NOMO-1 (cell line): ENCODE data around the gene CLIP1.
A peak's percentile ranks its signal among the peaks of the same experiment; 100 is the strongest.

ENCODE experiments used
- DNase-seq, 2 experiments: peaks; one replicate each; lab custom pipeline; 2025; ENCODE audit not compliant: unreplicated experiment in 2 of 2; lab: John Stamatoyannopoulos, UW

Gene CLIP1

DNA sequence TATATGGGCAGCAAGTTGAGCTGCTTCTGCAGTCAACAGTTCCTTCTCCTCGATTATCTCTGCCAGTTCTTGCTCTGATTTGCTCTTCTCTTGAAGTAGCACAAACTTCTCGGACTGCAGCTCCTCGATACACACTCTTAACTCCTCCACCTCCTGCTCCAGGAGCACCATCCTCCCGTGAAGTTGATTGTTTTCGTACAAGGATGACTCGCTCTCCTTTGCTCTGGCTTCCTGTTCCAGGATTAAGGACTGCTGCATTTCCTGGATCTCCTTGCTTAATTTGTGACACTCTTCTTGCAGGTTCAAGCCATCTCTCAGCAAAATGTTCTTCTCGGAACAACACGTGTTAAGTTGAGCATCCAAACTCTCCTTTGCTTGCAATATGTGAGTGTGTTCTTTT lies 100.0 kb downstream of the CLIP1 start:
- no peak for DNase-seq

DNA sequence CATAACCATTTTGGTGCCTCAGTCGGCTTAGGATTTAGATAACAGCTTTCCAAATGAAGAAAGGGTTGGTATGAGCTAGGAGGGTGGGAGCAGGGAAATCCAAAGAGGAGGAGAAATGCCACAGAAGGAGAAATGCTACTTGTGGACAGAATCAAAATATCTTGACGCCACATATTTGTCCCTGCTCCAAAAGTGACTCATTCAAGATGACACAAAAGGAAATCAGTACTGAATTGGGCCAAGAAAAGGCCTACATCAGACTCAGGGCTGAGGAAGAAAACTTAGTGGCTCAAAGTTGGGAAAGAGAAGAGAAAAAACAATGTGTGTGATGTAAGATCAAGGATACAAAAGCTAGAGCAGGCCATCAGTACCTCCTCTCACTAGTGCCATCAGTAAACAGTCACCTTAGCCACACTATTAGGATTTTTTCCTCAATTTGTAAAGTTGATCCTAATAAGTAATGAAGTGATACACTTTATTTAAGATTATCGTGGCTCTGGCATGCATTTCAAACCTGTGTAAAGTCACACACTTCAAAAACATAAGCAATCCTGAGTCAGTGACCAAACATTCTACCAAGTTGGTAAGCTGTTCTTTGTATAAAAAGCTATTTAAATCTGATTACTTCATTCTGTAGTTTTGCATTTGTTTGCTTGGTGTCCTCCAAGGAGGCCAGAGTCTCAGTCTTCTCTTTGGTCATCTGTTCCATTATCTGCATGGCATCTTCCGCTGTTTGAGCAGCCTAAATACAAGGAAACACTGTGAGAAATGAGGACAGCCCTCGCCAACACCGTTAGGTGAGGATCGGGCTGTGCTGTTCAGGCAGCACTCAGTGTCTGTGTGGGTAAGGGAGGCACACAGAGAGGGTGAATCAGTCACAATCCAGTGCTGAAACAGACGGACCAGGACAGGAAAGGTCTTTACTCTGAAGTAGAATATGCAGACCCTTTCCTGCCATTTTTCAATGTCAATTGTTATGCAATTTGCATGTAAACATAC lies 103.6 kb downstream of the CLIP1 start:
- no peak for DNase-seq

DNA sequence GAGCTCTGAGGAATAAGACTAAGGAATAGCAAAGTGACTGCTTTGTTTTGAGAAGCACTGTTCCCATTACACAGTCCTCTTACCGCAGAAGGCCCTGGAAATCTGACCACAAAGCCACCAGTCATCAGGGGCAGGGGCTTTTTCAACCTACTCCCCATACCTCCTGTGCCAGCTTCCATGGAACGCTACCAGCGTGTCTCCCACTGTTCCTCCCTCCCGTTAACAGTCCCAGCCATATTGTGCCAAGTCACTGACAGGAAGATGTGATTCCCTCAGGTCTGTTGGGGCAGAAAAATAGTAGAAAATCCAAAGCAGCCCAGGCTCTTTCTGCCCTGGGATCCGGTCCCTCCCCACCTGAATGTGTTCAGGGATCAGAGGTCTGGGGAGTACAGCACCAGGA lies 109.5 kb downstream of the CLIP1 start:
- DNase-seq = no peak

DNA sequence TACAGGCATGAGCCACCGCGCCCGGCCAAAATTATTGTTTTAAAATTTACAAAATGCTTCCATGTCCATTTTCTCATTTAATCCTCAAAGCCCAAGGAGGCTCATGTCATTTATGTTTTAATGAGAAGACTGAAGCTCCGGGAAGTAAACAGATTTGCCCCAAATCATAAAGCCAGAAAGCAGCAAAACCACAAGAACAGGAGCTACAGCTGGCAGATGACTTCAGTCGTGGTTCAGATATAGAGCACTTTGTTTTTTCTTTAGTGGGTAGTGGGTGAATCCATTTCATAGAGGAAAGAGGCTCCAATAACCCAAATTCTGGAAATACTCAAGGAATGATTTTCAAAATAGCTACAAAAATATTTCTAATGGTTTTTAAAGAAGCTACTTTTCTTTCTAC lies 110.8 kb downstream of the CLIP1 start:
- no peak for DNase-seq

DNA sequence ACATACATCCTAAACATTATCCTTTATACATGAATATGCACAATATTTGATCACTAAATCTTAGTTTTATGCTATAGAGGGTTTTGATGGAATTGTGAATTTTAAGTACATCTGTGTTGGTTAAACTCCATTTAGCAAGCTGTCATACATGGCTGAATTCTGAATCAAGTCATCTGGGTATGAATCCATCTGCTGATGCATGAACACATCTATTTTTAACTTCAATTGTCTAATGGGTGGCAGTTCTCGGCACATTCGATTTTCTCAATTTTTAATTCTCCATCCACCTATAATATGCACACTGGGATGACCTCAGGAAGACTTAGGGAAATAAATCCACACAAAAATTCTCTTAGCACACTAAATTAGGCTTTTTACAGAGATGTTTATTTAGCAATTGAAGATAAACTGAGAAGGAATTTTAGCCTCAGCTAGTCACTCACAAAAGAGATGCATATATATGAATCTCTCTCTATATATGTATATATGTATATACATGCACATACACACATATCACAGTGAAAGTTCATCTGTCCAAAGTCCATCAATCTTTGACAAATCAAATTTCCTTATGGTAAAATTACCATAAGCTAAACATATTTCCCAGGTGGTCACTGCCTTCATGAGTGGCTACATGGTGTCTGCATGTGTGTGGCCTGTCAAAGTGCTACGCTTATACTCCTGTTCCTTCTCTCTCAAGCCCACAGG lies 111.7 kb downstream of the CLIP1 start:
- DNase-seq = no peak

DNA sequence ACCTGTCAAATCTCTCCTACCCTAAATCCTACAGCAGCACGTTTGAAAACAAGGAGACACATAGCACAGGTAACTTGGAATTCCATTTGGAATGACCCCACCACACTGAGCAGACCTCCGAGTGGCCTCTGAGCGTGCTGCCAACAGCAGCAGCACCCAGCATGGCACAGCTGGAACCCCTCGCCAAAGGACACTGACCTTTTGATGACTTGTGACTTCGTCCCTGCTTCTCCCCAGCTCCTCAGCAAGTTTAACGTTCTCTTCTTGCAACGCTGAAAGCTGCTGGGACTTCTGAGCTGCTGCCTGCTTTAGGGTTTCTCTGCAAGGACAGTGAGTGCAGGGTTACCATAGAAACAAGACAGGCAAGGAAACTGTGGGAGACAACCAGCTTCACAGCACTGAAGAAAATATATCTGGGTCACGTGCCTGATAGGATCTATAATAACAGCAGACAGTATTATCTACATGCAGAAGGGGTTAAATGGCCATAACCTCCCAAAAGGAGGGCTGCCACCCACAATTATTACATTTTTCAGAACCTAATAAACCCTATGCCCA lies 112.8 kb downstream of the CLIP1 start:
- no peak for DNase-seq

DNA sequence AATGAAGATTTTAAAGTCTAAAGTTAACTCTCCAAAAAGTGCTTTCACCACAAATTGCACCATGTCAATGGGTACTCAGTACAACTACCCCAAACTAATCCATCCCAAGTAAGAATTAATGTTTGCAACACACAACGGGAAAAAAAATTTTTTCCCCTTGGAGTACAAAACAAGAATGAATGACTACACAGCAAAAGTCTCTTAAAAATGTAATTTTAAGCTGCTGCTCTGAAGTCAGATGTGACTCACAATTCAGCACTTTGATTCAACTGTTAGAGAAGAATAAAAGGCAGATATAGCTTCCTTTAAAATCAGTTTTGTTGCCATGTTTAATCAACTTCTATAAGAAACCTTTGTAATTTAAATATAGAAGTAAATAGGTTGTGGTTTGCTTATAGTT lies 113.7 kb downstream of the CLIP1 start:
- DNase-seq = no peak

DNA sequence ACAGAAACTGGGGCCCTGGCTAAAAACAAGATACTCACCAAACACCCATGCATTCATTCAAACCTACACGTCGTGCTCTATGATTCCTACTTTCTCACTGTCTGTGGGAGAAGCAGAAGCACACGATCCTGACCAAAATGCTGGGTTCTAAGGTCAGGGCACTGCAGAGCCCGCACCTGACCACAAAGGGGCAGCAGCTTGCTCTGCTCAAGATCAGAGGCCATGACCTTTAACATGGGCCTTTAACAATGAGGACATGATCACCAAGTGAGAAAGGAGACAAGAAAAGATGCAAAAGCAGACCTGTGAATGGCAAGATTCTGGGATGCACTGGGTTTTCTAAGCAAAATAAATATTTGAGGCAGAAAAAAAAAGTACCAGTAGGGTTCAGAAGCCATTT lies 116.1 kb downstream of the CLIP1 start:
- DNase-seq = no peak

DNA sequence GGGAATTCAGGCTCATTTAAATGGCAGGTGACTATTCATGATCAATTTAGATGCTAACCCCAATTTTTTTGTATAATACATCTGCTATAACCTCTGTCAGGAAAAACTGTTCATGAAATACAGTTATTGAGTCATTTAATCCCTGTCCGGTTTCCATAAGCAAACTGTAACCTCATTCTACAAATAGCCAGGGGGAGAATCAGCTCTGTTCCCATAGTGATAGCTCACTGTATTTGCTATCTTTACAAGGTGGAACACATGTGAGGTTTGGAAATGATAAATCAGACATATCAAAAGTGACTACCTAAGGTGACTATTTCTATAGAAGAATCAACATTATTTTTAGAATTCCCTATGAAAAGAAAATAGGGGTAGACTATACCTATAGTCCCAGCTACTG lies 117.5 kb downstream of the CLIP1 start:
- no peak for DNase-seq

DNA sequence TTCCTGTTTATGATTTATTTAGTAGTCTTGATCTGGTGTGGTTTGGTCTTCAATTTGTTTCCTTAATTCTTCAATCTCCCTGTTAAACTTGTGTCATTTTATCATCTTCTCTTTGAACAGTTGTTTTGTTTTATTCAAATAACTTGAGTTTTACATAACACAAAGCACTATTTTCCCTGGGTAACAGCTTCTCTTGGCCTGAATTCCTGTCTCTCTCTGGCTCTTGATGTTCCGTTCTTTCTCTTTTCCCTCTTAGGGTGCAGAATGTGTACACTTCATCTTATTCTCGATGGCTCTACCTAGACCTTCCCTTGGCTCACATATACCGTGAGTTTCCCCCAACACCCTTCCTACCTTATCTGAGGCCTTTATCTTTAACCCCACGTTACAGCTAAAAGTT lies 119.4 kb downstream of the CLIP1 start:
- DNase-seq = no peak

DNA sequence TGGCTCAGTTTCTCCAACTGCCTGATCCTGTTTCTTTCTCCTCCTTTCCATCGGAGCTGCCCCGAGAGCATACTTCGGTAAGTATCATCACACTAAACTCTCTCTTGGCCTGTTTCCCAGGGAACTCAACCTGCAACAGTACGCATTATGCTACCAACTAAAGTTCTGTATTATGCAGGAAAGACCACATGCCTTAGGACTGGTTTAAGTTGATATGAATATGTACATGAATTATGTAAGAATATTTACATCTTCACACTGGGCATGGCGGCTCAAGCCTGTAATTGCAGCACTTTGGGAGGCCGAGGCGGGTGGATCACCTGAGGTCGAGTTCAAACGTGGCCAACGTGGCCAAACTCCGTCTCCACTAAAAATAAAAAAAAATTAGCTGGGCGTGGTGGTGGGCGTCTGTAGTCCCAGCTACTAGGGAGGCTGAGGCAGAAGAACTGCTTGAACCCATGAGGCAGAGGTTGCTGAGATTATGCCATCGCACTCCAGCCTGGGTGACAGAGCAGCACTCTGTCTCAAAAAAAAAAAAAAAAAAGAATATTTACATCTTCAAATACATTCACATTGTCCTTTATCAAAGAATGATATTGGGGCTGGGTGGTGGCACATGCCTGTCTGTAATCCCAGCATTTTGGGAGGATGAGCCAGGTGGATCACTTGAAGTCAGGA lies 124.3 kb downstream of the CLIP1 start:
- no peak for DNase-seq

DNA sequence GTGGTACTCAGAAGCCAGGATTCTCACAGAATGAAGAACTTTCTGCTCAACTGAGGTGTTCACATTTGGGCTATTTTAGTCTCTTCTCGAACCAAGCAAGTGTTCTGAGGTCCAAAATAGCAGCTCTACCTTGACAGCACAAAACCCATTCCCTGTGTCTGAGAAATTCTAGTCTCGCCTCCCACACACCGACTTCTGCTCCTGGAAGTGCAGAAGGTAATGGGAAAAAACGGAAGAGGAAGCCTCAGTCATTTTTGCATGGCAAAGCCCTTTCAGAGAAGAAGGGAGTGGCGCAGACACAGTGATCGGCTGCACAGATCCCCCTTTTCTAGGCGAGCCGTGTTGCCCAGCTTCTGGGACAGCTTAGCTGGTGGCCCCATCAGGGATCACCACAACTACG lies 125.0 kb downstream of the CLIP1 start:
- DNase-seq = no peak

DNA sequence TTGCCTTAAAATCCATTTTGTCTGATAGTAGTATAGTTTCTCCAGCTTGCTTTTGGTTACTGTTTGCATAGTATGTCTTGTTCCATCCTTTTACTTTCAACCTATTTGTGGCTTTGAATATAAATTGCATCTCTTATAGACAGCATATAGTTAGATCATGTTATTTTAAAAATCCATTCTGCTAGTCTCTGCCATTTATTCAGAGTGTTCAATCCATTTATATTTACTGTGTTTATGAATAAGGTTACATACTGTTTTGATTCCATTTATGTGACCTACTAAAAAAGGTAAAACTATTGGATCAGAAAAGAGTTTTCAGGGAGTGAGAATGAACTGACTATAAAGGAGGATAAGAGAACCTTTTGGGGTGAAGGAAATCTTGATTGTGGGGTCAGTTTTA lies 126.6 kb downstream of the CLIP1 start:
- no peak for DNase-seq

DNA sequence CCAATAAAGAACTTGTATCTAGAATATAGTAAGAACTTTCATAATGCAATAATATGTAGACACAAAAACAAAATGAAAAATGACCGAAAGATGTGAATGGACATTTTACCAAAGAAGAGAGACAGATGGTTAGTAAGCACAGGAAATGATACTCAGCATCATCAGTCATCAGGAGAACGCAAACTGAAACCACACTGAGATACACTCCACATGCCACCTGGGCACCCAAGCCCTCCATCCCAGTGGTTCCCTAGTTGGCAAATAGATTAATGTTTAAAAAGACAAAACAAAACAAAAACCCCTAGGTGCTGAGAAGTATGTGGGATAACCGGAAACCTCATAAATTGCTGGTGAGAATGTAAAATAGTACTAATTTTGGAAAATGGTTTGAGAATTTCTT lies 129.4 kb downstream of the CLIP1 start:
- DNase-seq = no peak

DNA sequence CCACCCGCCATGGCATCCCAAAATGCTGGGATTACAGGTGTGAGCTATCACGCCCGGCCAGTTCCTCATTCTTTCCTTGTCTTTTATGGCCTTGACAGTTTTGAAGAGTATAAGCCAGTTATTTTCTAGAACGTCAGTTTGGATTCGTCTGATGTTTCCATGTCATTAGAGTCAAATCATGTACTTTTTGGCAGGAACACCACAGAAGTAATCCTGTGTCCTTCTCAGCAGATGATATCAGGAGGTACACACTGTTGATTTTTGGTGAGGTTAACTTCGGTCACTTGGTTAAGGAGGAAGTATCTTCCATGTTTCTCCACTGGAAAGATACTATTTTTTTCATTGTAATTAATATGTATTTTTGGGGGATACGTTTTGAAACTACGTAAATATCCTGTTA lies 131.0 kb downstream of the CLIP1 start:
- no peak for DNase-seq

DNA sequence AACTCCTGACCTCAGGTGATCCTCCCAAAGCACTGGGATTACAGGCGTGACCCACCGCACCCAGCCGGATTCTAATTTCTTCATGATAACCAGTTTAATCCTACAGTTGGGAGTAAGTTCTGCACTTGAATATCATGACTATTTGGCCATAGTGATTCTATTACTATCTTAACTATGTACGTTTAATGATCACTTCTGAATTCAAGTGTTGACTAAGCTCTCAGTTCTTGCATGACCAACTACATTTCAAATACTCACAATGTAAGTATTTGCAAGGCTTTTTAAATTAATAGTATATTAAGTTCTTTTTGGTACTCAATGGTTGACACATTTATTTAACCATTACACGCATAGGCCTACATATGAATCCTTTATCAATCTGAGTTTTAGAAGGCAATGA lies 138.8 kb downstream of the CLIP1 start:
- no peak for DNase-seq

DNA sequence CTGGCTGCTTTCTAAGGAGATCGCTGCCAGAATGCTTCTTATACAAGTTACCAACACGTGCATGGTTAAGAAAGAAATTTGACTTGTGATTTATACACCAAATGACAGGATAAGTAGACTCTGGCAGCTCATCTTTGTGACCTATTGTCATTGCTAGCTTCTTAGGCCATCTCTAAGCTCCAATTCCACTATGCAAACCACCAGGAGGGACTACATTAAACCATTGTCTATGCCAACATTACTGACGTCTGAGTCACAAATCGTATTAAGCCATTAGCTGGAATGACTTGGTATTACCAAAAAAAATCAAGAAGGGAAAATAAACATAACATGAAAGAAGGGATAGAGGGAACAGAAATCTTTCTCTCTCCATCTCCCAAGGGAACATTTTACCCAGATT lies 140.4 kb downstream of the CLIP1 start:
- DNase-seq = no peak

DNA sequence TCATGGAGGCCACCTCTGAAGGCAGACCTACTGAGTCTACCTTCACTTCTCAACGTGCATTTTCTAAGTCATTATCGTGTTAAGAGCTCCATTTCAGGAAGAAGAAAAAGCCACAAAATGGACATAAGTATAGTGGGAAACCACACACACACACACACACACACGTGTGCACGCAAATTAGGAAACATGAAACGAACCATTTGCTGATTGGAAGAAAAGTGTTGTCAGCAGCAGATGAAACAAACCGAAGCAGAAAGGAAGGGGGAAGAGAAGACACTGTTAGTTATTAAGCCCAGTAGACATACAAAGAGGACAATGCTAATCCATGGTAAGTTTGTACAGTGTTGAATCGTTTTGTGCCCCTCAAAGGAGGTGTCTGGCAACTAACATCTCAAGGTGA lies 146.2 kb downstream of the CLIP1 start:
- DNase-seq = peak; percentile 51 to 82

DNA sequence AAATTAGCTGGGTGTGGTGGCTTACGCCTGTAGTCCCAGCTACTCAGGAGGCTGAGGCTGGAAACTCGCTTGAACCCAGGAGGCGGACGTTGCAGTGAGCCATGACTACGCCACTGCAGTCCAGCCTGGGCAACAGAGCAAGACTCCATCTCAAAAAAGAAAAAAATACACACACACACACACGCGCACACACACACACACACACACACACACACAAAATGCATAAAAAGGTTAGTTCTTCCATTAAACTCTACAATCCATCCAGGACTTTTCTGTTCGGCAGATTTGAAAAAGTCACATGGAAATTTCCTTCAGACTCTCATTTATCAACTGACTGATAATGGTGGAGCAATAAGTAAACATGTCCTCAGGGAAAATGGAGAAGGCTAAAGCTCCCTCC lies 147.0 kb downstream of the CLIP1 start:
- DNase-seq = no peak

DNA sequence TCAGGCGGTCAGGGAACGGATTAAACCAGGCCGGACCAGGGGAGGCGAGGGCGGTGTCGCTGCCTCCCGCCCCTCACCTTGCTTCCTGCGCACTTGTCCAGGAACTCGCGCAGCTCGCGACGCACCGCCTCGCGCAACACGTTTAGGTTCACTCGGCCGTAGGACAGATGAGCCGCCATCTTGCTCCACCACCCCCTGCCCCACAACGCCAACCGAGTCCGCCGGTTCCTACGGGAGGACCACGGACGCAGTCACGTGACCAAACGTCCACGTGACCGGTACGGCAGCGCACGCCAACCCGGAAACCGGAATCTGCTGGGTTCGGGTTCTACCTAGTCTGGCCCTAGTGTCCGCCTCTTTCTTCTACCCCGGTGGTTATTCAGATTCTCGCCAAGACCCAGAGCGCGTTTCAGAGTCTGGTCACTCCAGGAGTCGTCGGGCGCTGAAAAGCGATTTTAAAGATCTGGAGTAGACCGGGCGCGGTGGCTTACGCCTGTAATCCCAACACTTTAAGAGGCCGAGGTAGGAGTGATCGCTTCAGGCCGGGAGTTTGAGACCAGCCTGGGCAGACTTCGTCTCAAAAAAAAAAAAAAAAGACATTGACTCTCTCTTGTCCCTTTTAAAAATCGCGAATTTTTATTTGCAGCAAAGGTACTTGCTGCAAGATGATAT lies 156.1 kb downstream of the CLIP1 start, which contains the start of gene VPS33A:
Gene VPS33A, minus strand, starts transcription at position 265 of the 672 bp plus-strand sequence. Its CDS starts 86 bp downstream, at position 179.
- DNase-seq = peak; percentile 93

DNA sequence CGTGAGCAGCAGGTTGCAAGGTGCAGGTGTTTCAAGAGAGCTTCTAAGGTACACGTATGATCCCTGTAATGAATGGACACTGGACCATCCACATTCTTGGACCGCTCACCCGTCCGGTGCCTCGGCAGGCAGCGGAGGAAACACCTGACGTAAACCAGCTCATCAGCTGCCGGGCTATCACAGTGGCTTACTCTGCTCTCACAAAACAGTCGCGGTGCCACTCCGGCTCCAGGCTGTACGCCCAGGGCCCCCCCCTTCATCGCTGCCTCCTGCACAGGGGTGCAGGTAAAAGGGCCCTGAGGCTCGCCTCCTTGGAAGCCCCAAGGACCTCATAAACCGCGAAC lies 156.6 kb downstream of the CLIP1 start:
- DNase-seq = peak in 1 of 2 experiments; percentile 21
